Measurements from ENCODE around the gene RGS7.
"Not testable (repeated sequence)": the region's sequence is repeated elsewhere in the genome, so short reads cannot be mapped to it uniquely, and the experiment has no call there.

RGS7 gene

DNA sequence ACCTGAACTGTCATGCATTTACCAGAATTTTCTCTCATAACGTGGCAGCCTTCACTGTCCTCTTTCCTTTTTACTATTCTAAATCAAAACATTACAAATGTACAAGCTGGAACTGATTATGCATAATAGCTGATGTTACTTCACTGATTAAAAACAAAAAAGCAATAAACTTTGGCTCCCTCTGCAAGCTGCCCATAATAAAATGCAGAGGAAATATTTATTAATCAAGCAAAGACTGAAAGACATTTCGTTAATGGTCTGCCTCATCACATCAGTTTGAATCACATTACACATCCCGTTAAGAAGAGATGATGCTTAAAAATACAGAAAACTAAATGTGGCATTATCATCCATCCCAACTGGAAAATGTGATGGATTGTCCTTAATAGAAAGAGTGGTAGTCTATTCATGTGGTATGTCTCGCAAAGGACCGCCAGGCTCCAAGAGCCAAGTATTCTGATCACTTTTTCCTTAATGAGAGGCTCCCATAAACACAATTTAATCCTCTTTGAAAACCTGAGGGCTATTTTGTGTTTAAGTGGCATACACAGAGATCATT lies 225.3 kb downstream of the RGS7 start:
- DNase-seq, result no peak

DNA sequence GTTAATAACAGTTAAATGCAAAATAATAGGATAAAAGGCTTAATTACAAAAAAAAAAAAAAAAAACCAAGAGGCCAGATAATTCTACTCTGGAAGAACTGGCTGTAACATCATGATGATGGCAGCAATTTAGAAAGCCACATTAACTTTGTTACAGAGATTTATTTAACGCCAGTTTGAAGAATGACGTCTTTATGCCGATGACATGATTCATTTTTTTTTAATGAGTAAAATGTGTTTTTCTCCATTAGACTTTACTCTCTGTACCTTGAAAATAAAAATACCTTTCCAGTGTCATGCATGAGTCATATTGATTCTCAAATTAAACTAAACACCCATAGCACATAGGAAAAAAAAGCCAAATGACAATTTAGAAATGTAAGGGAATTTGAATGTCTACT lies 226.1 kb downstream of the RGS7 start:
- DNase-seq, result no peak

DNA sequence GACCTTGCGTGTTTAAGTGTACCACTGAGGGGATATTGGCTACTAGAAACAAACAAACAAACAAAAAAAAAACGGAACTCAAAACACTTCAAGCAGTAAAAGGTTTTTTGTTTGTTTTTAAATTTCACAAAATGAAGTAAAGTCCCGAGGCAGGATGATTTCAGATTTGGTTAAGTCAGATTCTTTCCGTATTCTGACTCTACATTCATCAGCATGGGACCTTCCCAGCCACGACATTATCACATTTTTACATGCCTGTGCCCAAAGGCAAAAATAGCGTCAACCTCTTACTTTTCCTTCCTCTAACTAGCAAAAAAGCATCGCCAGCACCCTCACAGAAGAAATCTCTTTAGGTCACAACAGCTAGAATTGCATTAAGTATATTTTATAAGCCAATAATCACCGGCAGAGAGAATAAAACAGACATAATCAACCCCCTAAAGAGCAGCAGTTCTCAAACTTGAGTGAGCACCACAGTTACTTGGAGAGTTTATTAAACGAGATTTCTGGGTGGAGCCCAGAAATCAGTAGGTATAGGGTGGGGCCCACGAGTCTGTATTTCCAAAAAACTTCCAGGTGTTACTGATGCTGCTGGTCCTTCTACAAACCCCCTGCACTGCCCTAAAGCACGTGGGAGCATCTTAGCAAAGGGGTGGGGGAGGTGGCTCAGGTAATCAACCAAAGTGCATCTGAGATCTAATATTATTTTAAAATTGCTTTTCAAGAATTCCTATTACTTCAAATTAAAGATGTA lies 227.6 kb downstream of the RGS7 start:
- no peak for DNase-seq

DNA sequence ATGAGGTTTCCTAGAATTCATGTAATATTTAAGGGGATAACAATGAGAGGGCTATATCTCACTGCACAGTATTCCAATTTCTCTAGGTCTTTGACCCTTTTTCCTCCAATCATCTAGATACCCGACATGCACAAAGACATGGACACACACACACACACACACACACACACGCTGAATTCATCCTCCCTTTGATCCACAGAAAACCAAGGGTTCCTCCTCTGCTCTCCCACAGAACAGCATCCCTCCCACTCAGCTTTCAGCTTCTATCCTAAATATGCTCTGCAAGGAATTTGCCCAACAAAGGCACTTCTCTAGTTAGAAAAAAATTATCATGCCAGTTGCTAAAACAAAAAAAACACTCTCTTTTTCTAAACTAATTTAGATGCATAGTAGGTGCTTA lies 231.7 kb downstream of the RGS7 start:
- no peak for DNase-seq

DNA sequence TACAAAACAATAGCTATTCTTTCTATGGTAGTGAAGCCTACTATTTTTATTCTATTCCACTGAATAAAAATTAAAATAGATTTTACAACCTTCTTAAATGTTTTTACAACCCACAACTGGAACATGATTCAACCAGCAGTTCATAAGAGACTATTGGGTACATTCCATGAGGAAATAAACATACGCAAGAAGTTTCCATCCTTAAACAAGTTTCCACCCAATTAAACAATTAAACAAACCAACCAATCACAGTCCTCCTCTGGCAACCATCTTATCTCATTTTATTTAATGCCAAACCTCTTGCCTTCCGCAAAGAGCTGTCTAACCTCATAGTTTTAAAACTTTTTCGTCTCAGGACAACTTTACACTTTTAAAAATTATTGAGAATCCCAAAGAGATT lies 239.0 kb downstream of the RGS7 start:
- DNase-seq, result no peak

DNA sequence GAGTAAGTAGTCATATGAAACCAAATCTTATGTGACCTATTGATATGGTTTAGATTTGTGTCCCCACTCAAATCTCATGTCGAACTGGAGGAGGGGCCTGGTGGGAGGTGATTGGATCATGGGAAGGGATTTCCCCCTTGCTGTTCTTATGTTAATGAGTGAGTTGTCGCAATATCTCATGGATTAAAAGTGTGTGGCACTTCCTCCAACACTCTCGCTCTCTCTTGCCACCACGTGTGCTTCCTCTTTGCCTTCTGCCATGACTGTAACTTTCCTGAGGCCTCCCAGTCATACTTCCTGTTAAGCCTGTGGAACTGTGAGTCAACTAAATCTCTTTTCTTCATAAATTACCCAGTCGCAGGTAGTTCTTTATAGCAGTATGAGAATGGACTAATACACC lies 241.2 kb downstream of the RGS7 start:
- DNase-seq, result no peak

DNA sequence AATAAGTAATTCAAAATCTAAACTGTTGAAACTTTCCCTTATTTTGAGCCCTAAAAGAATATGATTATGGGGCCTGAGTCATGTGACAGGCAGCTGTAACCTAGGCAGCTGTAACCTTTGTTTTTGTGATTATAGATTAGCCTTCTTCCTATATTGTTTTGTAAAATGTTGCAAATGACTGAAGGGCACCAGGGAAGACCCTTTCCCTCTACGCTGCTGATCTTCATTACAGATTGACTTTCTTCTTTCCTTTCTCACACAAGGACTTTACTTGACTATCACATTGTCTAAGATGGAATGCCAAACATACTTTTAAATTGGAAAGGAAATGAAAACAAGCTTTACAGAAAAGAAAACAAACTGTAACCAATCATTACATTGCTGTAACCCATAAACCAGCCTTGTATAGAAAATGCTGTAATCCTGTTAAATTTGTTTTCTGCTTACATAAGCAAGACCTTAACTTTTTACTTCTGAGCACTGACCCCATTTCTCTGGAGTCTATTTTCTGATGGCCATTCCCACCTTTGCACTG lies 242.2 kb downstream of the RGS7 start:
- no peak for DNase-seq

DNA sequence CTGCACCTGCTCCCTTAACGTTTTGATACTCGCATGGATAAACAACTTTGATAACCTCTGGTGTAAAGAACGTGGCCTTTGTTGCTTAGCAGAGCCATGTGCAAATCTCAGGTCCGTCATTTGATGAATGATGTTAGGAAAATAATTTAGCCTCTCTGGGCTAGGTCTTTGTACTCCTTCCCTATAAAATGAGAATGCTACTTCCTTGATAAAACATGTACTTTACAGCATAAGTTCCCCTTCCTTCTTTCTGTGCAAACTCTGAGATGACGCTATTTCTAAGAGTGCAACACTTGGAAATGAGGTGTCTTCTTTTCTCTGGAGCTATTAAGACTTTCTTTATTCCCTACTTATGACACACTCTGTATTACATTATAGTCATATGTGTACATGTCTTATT lies 243.4 kb downstream of the RGS7 start:
- no peak for DNase-seq

DNA sequence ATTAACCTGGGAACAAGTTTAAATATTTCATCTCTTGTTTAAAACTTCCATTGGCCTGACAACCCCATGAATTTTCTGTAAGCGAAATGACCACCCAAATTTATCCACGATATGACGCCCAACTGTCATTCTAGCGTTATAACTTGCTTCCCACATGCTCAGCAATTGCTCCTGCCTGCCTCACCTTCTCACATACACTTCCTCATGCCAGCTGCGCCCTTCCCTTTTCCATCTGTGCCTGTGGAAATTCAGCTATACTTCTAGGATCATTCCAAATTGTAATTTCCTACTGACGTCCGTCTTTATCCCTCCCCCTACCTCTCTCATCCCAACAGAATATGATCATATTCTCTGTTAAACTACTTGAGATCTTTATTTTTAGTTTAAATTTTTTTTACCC lies 248.0 kb downstream of the RGS7 start:
- no peak for DNase-seq

DNA sequence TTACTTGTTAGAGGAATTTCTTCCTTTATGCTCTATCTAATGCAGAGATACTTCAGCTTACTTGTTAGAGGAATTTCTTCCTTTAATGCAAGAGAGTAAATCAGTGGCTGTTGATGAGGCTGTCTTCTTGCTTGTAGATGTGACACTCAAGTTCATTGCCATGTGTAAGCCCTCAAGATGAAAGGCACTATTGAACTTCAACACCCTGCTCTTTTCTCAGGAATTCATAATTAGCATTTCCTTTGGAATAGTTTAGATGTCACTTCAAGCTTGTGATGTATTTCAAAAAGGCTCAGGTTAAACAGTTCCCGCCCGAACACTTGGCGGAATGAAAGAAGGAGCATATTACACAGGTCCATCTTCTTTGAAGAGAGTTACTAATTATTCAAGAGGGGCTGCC lies 251.9 kb downstream of the RGS7 start:
- DNase-seq, result no peak

DNA sequence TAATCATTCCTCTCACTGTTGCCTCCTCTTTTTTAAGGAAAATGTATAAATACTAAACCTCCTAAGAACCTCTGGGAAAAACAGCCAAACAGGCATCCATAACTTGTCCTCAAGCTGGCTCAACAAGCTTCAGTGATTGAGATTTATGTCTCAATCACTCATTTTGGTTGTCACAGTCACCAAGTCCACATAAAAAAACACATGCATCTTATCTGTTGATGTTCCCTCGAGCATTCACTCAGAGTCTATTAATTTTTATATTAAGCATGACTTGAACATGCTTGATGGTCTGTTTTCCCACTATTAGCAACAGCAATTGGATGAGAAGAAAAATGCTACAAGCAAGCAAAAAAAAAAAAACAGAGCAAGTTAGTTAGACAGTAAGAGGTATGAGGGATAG lies 254.3 kb downstream of the RGS7 start:
- DNase-seq, result no peak

DNA sequence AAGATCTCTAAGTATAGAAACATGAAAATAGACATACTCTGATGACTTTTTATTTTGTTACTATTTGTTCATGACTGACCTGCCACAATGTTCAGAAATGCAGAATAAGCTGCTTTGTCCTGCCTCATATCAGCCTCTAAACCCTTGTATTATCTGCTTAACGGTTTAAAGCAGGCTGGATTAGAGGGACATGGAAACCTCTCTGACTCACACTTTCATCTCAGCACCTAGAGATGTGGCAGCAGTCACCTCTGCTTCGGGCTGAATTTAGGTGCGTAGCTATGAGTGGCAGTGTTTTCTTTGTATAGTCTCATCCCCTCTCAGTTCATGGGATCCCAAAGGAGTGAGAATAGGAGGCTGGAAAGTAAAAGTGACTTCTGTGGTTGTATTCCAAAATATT lies 255.4 kb downstream of the RGS7 start:
- no peak for DNase-seq

DNA sequence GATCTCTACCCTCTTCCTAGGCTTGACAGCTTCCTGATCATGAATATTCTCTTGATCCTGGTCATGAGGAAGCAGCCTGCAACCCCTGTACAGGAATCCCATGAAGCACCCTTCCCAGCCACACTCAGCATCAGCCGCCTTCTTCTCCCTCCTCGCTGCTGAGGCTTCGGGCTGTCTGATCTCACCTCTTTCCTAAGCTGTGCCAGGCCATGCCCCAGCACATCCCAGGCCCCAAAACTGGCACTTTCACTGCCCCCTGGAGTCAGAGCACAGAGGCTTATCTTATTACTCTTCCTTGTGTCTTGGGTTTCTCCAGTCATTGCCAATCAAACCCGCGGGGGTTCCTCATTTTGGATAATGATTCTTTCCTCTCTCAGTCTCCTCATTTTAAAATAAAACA lies 259.5 kb downstream of the RGS7 start:
- no peak for DNase-seq

DNA sequence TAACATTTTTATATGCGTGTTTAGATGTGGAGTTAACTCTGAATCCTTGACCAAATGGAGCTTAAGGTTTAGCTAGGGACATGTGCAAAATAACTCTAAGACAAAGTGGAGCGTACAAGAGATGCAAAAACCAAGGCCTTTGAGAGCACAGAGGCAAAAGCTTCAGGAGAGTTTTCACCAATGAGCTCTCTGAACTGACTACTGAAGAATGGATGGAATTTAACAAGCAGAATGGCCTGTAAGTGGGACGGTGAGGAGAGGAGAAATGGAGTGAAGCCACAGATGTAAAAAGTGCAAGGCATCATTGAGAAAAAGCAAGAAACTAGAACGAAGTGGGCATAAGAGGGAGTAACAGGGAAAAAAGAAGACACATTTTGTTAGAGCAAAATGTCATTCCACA lies 260.0 kb downstream of the RGS7 start:
- no peak for DNase-seq

DNA sequence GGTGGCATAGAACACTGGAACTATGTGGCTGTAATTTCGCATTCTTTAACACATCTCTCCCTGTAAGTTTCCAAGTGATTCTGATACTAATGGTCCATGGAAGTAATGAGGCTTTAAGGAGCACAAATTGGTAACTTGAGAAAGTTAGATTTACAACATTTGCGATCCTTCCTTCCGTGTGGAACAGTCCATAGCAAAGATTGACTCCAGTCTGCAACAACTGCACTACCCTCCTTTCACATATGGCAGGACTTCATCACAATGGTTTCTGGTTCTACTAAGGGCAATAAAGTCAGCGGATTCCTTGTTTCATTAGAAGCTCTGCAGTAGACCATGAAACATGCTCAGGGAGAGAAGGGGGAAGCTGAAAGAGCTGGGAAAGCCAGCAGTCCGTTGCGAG lies 261.2 kb downstream of the RGS7 start:
- DNase-seq, result no peak

DNA sequence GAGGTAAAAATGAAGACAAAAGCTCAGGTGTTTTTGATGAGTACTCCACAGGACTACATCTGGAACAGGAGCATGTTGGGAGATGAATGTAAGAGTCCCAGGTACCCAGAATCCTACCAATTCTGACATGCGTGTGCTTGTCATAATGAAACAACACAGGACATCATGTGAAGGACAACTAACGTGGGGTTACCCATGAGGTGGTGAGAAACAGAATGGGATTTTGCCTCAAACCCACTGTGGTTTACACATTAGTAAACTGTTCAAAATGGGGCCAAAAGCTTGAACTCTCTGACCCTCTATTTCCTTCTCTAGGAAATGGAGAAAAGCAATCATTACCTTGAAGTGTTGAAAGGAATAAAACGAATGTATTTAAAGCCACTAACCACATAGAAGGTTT lies 266.2 kb downstream of the RGS7 start:
- DNase-seq, result no peak

DNA sequence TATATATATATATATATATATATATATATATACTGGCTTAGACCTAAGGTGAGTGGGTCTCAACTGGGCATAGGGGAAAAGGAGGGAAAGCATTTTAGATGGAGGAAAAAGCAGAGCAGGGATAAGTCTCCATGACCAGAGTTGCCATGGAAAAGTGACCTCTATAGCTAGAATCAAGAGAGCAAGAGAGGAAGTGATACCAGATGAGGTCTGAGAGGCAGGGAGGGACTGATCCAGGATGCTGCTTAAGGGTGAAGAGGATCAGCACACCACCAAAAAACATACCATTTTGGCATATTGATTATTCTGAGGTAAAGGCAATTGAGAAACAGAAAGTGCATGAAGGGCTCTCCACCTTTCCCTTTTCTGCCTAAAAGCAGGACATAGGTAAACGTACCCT lies 267.9 kb downstream of the RGS7 start:
- not testable (repeated sequence) for DNase-seq

DNA sequence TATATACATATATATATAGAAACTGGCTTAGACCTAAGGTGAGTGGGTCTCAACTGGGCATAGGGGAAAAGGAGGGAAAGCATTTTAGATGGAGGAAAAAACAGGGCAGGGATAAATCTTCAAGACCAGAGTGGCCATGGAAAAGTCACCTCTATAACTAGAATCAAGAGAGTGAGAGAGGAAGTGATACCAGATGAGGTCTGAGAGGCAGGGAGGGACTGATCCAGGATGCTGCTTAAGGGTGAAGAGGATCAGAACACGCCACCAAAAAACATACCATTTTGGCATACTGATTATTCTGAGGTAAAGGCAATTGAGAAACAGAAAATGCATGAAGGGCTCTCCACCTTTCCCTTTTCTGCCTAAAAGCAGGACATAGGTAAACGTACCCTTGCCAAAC lies 268.9 kb downstream of the RGS7 start:
- not testable (repeated sequence) for DNase-seq

DNA sequence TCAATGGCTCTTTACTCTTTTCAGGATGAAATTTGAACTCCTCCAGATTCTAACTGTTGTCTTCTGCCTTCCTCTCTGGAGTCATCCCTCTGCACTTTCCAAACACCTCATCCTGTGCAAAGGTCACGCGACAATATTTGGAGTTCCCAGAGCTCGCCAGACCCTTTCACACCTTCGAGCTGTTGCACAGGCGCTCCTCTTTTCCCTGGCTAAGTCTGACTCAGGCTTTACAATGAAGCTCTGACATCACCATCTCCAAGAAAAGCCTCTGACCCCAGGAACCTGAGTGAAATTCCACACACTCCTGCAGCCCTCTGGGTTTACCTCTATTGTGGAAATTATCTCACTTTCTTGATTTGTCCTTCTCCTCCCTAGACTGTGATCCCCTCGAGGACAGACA lies 270.3 kb downstream of the RGS7 start:
- DNase-seq, result no peak

DNA sequence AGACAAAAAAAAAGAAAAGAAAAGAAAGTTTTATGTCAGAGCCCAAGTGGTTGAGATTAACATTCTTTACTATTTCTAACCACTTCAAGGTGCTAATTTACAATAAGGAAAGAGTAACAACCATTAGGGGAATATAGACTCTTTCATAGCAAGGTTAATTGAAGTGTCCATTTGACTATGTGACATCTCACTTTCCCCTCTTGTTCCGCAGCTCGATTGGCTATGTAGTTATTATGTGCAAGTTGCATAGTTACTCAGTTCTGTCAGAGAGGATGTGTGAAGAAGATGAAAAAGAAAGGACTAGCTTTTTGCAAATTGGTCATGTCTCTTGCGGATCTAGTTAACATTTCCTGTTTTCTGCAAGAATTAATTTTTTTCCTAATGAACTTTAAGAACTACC lies 273.7 kb downstream of the RGS7 start:
- DNase-seq, result no peak

DNA sequence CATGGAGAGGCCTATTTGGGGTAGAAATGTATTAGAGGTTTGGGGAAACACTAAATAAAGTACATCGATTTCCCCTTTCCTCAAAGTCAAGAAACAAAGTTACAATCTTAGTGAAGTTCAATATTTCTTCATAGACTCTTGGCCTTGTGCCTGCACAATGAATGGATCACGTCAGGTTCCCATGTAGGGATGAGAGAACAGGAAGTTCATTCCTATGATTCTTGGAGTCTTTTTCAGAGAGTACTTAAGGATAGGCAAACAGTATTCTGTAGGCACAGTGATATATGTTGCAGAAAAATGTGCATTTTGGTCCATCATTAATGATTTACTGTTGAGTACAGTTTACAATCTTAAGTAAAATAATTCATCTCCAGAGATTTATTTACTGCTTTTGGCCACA lies 275.5 kb downstream of the RGS7 start:
- no peak for DNase-seq

DNA sequence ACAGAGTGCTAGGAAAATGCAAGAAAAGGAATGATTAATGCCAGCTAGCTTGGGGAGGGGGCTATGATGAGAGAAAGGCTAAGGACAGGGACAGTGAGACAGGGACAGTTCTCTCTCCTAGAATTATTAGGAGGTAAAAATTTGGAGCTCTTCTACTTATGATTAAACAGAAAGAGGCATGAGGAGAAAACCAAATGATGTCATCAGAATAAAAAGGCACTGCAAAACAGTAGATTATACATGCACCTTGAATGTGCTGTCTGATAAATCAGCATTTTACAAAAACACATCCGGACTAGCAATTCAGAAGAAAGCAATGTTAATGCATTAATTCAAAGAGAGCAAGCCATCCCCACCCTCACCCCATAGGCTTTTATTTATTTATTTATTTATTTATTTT lies 277.5 kb downstream of the RGS7 start:
- no peak for DNase-seq

DNA sequence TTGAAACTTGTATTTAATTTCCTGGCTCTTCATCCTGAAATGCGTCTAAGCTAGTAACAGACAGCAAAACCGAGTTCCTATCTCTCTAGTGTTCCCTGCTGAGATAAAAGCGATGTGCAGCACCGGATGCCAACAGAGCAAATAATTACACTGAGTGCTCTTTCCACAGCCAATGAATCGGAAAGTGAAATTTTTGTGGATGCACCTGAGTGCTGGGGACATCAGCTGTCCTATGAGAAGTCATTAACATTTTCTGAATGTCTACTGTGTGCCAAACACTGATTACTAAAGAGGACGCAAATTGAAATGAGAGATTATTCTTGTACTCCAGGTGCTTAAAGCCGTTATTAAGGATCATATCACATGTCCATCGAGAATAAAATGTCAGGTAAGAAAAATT lies 278.0 kb downstream of the RGS7 start:
- no peak for DNase-seq

DNA sequence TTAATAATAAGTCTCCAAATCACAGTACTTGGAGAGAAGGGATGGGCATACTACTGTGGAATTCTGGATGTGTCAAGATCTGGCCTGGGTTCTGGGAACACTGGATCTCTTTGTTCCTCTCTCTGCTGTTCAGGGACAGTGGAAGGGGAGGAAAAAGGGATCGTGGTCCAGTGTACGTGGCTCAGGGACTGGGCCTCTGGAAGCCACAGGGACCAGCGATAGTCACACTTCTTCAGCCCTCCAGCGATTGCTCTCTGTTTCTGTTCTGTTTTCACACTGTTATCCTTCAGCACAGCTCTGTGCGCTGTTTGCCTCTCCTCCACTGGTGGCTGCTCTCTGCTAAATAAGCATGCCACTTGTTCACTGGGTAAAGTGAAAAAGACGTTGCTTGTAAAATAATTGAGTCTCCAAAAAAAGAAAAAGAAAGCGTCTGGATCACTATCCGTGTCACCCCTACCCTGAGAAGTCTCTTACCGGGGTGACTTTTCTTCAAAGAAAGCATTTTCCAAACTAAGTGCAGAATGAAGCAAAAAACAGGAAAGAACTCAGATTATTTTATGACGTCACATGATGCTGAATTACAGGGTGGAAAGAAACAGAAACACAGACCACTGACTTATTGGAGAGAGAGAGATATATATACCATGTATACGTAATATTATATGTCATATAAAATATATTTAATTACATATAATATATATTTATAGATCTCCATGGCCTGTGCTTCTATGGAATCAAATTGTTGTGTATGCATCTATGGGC lies 279.4 kb downstream of the RGS7 start:
- no peak for DNase-seq
